NCI-H82 (cell line): ENCODE measurements around the gene PLCH1.

Source experiments
- DNase-seq: peaks from one replicate; lab custom pipeline; 2025; lab: John Stamatoyannopoulos, UW

Gene PLCH1

GRCh38 chr3:155465664-155466063, 279.2 kb downstream of the PLCH1 start:
- DNase-seq = no peak

- no peak for DNase-seq
Observed at GRCh38 chr3:155462672-155463071, 282.2 kb downstream of the PLCH1 start.

GRCh38 chr3:155457591-155457990, 287.3 kb downstream of the PLCH1 start:
- DNase-seq = no peak

GRCh38 chr3:155455765-155456164, 289.1 kb downstream of the PLCH1 start:
- no peak for DNase-seq

DNA sequence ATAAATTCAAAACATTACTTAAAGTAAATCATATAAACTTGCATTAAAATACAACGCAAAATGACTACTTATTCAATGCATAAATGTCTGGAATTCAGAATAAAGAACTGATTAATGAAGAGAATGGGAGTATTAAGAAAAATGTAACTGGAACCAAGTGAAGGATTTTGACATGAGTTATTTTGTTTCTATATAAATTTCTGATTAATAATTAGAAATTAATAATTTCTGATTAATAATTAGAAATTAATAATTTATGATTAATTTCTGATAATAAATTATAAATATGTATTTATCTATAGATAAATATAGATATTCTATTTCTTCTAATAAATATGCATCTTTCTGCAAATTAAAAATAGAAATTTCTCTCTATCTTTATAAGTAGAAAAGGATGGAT, 291.4 kb downstream of the PLCH1 start:
- DNase-seq = no peak

- DNase-seq = no peak
Observed at GRCh38 chr3:155449613-155450267, 295.1 kb downstream of the PLCH1 start.

DNA sequence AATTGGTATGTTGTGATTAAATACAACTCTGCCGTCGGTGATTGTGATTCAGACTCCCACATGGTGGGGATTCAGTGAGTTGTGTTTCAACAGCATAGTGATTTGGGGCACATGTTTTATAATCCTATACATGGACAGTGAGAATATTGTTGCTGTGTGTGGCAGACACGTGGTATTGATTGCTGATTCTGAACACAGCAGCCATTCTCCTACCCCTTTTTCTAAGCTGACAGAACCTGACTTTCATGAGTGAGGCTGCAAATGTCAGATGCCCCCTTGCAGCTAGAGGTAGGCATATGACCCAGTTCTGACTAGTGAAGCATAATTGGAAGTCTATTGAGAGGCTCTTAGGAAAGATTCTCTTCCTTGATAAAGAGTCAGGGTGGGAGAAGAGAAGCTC, 296.3 kb downstream of the PLCH1 start:
- no peak for DNase-seq

DNA sequence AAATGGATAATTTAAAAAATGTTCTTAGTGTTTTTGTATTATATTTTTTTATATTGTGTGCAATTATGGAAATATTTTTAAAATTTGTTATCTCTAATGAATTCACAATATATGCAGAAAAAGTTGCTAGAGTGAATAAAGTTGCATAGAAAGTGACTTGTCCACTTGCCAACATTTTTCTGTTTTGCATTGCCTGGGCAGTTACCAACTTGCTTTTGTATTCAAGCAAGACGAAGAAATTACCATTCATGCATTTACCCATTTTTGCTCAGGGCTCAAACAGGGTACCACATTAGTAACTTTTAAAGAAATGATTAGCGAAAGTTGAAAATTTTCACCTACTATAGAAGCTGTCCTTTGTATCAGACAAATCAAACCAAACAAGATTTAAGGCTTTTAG, 298.5 kb downstream of the PLCH1 start:
- no peak for DNase-seq

- no peak for DNase-seq
Observed at GRCh38 chr3:155444771-155445170, 300.1 kb downstream of the PLCH1 start.

DNA sequence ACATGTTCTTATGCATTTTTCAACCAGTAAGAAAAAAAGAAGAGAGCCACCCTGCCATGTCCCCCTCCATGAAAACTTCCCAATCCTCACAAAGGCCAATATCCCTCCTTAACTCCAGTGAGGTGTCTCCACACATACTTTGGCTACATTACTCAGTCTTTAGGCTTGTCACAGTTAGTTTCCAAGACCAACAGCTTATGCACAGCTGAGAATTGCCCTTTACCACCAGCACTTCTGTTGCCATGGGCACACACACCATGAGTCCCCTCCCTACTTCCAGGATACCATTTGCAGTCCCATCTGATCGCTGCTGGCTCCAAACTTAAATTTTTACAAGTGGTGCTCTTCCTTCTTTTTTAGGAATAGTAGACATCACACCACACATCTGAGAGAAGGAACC, 301.1 kb downstream of the PLCH1 start:
- no peak for DNase-seq

GRCh38 chr3:155442072-155442471, 302.8 kb downstream of the PLCH1 start:
- no peak for DNase-seq

DNA sequence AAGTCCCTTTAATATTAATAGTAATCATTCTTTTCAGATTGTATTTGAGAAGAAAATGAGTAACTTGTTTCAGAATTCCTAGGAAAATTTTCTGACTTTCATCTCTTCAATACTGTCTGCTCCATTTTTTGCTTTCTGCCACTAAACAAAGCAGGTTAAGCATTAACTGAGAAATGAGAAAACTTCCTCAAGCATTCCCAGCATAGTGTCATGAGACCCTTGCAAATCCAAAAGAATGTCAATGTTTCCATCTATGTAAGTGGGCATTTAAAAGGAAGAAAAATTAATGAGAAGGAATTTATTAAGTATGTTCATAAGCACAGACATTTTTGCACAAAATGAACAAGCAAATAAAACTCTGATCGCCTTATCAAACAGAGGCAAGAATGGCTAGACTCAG, 303.4 kb downstream of the PLCH1 start:
- no peak for DNase-seq

GRCh38 chr3:155441026-155441425, 303.8 kb downstream of the PLCH1 start:
- DNase-seq = no peak

GRCh38 chr3:155435821-155436220, 309.1 kb downstream of the PLCH1 start:
- no peak for DNase-seq

GRCh38 chr3:155431856-155432570, 312.9 kb downstream of the PLCH1 start:
- DNase-seq = no peak

GRCh38 chr3:155428563-155428962, 316.3 kb downstream of the PLCH1 start:
- no peak for DNase-seq

DNA sequence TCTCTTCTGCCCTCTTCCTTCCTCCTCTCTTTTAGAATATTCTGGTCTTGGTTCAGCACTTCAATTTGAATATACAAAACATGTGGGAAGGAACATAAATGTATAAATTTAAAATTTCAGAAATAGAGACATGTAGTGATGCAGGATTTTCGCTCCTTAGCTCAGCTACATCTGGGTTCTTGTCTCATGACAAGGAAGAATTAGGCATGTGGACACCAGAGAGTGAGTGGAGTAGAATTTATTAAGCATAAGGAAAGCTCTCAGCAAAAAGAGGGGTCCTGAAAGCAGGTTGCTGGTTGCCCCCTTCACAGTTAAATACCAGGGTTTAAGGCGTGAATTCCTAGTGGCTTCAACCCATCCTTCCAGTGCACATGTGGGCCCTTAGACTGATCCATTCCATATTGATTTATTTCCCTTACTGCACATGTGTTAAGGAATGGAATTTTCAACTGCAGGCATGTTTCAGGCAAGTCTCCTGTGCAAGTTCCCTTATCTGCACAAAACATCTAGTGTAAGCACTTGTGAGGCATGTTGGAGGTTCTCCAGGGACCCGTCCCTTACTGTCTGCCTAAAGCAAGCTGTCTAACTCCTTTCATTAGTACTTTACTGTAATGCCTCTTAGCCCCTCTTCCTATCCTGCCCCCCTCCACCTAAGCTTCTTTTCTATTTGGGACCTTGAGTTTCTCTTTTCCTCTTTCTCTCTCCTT, 318.2 kb downstream of the PLCH1 start:
- no peak for DNase-seq

DNA sequence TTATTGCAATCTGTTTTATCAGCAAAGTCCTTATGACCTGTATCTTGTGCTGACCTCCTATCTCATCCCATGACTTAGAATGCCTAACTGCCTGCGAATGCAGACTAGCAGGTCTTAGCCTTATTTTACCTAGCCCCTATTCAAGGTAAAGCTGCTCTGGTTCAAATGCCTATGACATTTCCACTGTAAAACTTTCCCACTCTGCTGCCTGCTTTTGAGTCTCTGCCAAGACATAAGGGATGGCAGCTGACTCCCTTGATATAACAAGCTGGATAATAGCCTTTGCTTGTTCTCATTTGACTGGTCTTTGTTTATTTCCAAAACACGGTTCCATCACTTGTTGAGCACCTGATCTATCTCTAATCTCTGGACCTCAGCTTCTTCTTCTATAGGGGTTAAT, 319.5 kb downstream of the PLCH1 start:
- DNase-seq = no peak

DNA sequence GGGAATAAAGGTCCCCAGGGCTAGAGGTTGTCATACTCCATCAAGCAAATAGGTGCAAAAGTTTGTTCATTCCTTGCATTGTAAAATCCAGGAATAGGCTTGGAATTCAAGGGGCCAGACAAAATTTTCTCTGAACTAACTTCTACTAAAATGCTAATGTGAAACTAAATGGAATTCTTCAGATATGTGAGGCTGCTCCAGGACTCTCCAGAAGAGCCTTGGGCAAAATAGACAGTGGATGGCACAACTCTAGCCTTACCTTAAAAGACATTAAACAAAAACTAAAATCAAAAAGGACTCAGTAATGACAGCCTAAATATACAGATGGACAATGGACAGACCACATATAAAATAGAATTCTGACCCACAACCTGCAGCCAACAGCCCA, 320.6 kb downstream of the PLCH1 start:
- DNase-seq = no peak

DNA sequence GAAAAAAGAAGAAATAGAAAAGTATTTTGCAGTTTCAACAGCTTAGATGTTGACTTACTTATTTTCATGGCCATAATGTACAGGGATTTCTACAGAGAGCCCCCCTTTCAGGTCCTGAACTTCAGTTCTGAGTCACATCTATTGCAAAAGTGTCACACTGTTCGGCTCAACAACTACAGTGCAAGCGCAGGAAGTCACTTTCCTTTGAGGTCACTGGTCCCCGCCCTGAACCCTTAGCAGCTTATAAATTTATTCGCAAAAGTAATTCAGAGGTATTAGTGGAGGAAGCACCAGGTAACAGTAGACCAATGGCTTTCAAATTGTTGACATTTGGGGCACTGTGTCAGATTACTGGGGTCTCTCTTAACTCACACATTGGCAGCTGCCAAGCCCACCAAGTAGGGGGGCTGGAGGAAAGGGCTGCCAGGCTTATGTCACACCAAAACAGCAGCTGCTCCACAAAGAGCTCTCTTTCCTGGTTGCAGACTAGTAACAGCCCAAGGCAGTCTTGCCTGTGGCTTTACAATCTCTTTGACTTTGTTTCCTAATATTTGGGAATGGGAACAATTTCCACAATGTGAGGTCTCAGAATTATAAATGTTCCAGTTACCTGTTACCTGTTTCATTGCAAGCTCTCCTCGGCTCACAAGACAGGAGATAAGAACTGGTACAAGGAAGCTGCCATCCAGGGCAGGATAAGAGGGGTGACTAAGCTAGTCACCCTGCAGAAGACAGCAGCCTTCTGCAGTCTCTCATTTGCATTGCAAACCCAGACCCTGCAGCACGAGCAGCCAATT, 321.1 kb downstream of the PLCH1 start:
- no peak for DNase-seq

- peak; percentile 22 for DNase-seq
Observed at GRCh38 chr3:155420881-155421486, 323.9 kb downstream of the PLCH1 start.

DNA sequence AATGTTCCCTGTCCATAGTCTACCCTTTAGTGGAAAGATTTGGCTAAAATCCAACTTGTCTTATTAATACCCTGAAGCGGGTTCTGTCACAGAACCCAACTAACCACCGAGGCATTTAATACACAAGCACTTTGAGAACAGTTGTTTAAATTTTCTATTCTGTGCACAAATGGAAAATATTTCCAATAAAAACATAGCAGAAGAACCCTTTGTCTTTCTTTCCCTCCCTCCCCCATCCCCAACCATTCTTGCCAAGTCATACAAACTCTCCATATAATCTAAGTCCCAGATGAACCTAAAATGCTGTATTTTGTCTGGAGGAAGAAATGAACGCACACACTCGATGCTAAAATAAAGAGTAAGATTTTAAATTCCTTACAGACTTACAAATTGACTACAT, 324.5 kb downstream of the PLCH1 start:
- DNase-seq = no peak
